Activated naive CD8-positive, alpha-beta T cell (primary cell): ENCODE results near the gene SCAI.

Experiments used
- H3K27ac Mint-ChIP-seq: one replicate; pipeline ENCODE4 v1.8.0; 2021; ENCODE audit warnings: mixed read lengths
- H3K27me3 Mint-ChIP-seq: one replicate; pipeline ENCODE4 v1.8.0; 2021; ENCODE audit warnings: mixed read lengths
- H3K36me3 Mint-ChIP-seq: one replicate; pipeline ENCODE4 v1.8.0; 2021; ENCODE audit warnings: mixed read lengths
- H3K4me1 Mint-ChIP-seq: one replicate; pipeline ENCODE4 v1.8.0; 2021; ENCODE audit warnings: low read depth, mixed read lengths
- H3K4me3 Mint-ChIP-seq: one replicate; pipeline ENCODE4 v1.8.0; 2021; ENCODE audit warnings: mild to moderate bottlenecking, mixed read lengths
- H3K9me3 Mint-ChIP-seq: one replicate; pipeline ENCODE4 v1.8.0; 2021; ENCODE audit warnings: low read depth, mixed read lengths

Gene SCAI

GRCh38 chr9:124894741-124895170 lies 248.6 kb downstream of the SCAI start:
- Mint-ChIP-seq H3K27ac (no peak overlapping the region), H3K4me3 (no peak overlapping the region), H3K4me1 (peaks cover 10% of the 10 kb centered on the region), H3K9me3 (no peaks in the 10 kb centered on the region), H3K36me3 (peaks cover 28% of the 10 kb centered on the region), H3K27me3 (peaks cover 3% of the 10 kb centered on the region)

DNA sequence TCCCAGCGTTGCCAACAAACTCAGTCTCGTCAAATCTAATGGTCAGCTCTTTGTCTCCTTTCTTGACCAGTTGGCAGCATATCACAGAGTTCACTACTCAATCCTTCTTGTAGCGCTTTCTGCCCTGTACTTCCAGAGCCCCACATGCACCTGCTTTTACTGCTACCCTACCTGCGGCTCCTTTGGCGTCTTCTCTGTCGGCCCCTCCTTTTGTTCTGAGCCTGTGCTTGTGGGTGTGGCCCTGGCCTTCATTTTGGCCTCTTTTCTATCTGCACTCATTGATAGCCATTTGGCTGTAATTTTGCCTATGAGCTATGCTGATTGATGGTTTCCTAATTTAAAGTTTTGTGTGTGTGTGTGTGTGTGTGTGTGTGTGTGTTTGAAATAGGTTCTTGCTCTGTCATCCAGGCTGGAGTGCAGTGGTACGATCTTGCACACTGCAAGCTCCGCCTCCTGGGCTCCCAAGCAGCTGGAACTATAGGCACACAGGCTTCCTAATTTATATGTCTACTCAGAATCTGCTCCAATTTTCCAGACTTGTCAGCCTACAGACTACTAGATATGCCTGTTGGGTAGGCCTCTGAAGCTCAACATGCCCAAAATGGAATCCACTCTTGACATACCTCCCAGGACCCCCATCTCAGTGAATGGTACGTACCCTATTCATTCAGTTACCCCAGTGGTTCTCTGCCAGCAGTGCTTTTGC lies 249.1 kb downstream of the SCAI start:
- H3K36me3 Mint-ChIP-seq = peaks cover 32% of the 10 kb centered on the region
- H3K27me3 Mint-ChIP-seq = peaks cover 5% of the 10 kb centered on the region
- no peak overlapping the region for H3K4me3 Mint-ChIP-seq
- H3K4me1 Mint-ChIP-seq = peaks cover 10% of the 10 kb centered on the region
- H3K9me3 Mint-ChIP-seq = no peaks in the 10 kb centered on the region
- no peak overlapping the region for H3K27ac Mint-ChIP-seq
